Fibroblast of skin of left biceps (primary cell): ENCODE measurements around the gene ASCL3.
"Not testable (repeated sequence)": the region's sequence is repeated elsewhere in the genome, so short reads cannot be mapped to it uniquely, and the experiment has no call there.

Experiments used
- DNase-seq, 2 experiments: peaks; one replicate each; pipeline ENCODE4 v3.0.0-alpha.2; 2013; ENCODE audit warnings: low read depth in 2 of 2

The ASCL3 gene

DNA sequence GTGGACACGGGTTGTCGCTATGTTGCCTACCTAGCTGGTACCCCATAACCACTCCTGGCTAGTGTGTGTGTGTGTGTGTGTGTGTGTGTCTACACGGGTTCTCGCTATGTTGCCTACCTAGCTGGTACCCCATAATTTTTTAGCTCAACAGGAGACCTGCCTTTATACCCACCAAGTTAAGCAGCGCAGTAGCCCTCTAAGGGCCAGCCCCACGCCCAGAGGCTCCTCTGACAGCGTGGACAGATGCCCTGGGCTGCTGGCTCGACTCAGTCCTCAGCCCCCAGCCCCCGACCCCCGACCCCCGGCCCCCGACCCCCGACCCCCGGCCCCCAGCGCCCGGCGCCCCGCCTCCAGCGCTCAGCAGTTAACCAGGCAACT lies 32.2 kb downstream of the ASCL3 start:
- no peak for DNase-seq

DNA sequence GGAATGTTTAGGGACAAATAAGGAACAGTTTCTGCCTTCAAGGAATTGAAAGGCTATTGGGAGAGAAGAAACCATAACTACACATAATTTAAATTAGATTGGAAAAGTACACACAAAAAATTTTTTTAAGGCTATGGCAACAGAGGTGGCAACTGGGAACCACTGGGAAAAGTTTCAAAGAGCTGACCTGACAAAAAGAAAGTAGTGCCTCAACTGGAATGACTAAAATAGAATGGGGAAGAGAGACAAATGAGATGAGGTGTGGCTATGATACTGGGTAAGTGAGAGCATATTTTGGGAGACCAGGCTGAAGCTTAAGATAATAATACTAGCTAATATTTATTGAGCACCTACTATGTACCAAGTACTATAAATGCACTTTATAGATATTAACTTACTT lies 34.7 kb downstream of the ASCL3 start:
- no peak for DNase-seq

DNA sequence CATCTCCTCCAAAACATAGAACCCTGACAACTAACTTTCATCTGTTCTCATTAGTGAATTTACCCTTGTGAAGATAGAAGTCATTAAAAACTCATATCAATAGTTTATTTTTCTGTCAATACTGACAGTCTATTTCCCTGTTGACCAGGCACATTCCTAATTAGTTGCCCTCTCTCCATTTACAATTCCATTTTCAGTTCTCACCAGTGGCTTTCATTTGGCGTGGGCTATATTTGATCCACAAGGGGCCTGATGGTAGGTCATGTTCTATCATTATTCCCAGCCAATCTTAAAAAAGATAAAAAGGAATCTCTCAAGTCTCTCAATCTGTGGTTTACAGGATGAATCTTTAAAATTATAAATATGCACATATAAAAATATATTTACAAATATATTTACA lies 35.7 kb downstream of the ASCL3 start:
- DNase-seq = no peak

DNA sequence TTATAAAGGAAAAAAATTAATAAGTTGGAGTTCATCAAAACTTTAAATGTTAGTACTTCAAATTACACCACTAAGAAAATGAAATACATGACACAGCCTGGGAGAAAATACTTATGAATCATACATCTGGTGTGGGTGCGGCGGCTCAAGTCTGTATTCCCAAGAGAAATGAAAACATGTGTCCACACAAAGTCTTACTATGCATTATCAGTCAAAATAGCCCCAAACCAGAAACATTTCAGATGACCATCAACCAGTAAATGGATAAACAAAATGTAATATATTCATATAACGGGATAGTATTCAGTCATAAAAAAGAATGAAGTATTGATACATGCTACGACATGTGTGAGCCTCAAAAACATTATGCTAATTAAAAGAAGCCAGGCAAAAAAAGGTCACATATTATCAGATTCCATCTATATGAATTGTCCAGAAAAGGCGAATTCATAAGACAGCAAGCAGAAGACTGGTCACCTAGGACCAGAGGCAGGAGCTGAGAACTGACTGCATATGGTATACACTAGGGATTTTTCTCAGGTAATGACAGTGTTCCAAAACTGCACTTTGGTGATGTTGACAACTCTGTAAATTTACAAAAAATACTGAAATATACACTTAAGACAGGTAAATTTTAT lies 37.2 kb downstream of the ASCL3 start:
- DNase-seq = peak in 1 of 2 experiments; percentile 57

DNA sequence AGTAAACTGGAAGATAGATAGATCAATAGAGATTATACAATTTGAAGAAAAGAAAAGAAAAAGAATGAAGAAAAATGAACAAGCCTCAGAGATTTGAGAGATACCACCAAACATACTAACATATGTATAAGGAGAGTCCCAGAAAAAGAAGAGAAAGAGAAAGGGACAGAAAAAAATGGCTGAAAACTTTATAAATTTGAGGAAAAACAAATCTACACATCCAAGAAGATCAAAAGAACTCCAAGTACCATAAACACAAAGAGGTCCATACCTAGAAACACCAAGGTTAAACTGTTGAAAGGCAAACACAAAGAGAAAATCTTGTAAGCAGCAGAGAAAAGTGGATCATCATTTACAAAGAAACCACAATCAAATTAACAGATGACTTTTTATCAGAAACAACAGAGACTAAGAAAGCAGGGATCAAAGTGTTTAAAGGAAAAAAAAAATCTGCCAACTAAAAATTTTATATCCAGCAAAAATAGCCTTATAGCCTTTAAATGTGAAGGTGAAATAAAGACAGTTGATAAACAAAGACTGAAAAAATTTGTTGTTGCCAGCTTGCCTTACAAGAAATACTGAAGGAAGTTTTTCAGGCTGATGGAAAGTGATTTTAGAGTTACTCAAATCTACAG lies 43.6 kb downstream of the ASCL3 start:
- no peak for DNase-seq

DNA sequence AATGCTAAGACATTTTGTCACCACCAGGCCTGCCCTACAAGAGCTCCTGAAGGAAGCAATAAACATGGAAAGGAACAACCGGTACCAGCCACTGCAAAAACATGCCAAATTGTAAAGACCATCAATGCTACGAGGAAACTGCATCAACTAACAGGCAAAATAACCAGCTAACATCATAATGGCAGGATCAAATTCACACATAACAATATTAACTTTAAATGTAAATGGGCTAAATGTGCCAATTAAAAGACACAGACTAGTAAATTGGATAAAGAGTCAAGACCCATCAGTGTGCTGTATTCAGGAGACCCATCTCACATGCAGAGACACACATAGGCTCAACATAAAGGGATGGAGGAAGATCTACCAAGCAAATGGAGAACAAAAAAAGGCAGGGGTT lies 51.6 kb downstream of the ASCL3 start:
- DNase-seq = not testable (repeated sequence)
